CD14-positive monocyte (primary cell): ENCODE results near the gene IFIT5. TPM values are rescaled to one million over a fixed set of nuclear protein-coding genes. Genes with fewer than 3 reads are reported as not detected.

Experiments
- DNase-seq, 3 donors: peaks; one replicate each; pipeline ENCODE4 v3.0.0-alpha.2; 2011 to 2022
- H2AFZ ChIP-seq: 2 replicates; pipeline ENCODE4 v1.6.0; 2012; ENCODE audit warnings: mild to moderate bottlenecking, low read depth, low read length, inconsistent platforms; ENCODE audit not compliant: insufficient read depth, poor library complexity, severe bottlenecking
- H3K27ac ChIP-seq, 2 donors: 1 replicate in 1 of 2; 2 replicates in 1 of 2; pipeline ENCODE4 v1.5.1; 2012 to 2013; ENCODE audit warnings: low read length in 2 of 2, control low read depth in 1 of 2, inconsistent platforms in 1 of 2, low read depth in 1 of 2, mild to moderate bottlenecking in 1 of 2
- H3K27me3 ChIP-seq, 2 donors: one replicate each; pipeline versions ENCODE4 v1.6.0 to v1.6.1; 2011 to 2013; ENCODE audit warnings: low read length in 2 of 2; ENCODE audit not compliant: control insufficient read depth in 2 of 2, insufficient read depth in 2 of 2
- H3K36me3 ChIP-seq, 2 donors: replicated peaks in 1 of 2; 1 replicate in 1 of 2; 2 replicates in 1 of 2; pipeline versions ENCODE4 v1.5.1 to v1.6.1; 2012 to 2013; ENCODE audit warnings: low read length in 2 of 2, control low read depth in 1 of 2, inconsistent platforms in 1 of 2, mild to moderate bottlenecking in 1 of 2; ENCODE audit not compliant: insufficient read depth in 2 of 2, control insufficient read depth in 1 of 2
- H3K4me1 ChIP-seq, 2 donors: 1 replicate in 1 of 2; 2 replicates in 1 of 2; pipeline versions ENCODE4 v1.5.1 to v1.6.1; 2012 to 2013; ENCODE audit warnings: low read length in 2 of 2, control low read depth in 1 of 2, inconsistent platforms in 1 of 2, mild to moderate bottlenecking in 1 of 2, moderate library complexity in 1 of 2; ENCODE audit not compliant: insufficient read depth in 2 of 2, control insufficient read depth in 1 of 2
- H3K4me2 ChIP-seq: replicated peaks from 2 replicates; pipeline ENCODE3; 2012; ENCODE audit warnings: low read length, moderate library complexity, mild to moderate bottlenecking; ENCODE audit not compliant: poor library complexity, severe bottlenecking; ENCODE audit errors: extremely low read depth
- H3K4me3 ChIP-seq, 3 experiments: fragments of 200-600 bp in 1 of 3; sonication (generic) in 1 of 3; replicated peaks in 1 of 3; 1 replicate in 2 of 3; 2 replicates in 1 of 3; pipeline ENCODE4 v1.5.1; 2011 to 2013; ENCODE audit warnings: low read length in 3 of 3, mild to moderate bottlenecking in 3 of 3, control low read depth in 2 of 3, low read depth in 2 of 3, inconsistent platforms in 1 of 3, moderate library complexity in 1 of 3
- H3K79me2 ChIP-seq: 2 replicates; pipeline ENCODE4 v1.6.0; 2012; ENCODE audit warnings: mild to moderate bottlenecking, control low read depth, inconsistent platforms, low read length, moderate library complexity; ENCODE audit not compliant: insufficient read depth
- H3K9ac ChIP-seq: 2 replicates; pipeline ENCODE4 v1.6.0; 2017; ENCODE audit warnings: low read length, mild to moderate bottlenecking; ENCODE audit not compliant: insufficient read depth, poor library complexity, severe bottlenecking
- H3K9me3 ChIP-seq, 2 donors: replicated peaks in 1 of 2; 1 replicate in 1 of 2; 2 replicates in 1 of 2; pipeline versions ENCODE4 v1.5.1 to v1.6.1; 2012 to 2013; ENCODE audit warnings: low read length in 2 of 2, control low read depth in 1 of 2; ENCODE audit not compliant: control insufficient read depth in 1 of 2, insufficient read depth in 1 of 2
- H4K20me1 ChIP-seq: 2 replicates; pipeline ENCODE4 v1.6.0; 2012; ENCODE audit warnings: mild to moderate bottlenecking, low read length, control low read depth, moderate library complexity; ENCODE audit not compliant: insufficient read depth
- H3K27ac Mint-ChIP-seq, 7 donors: one replicate each; pipeline ENCODE4 v1.8.0; 2020; ENCODE audit warnings: mild to moderate bottlenecking in 7 of 7, mixed read lengths in 7 of 7, moderate library complexity in 6 of 7, inconsistent platforms in 2 of 7
- H3K27me3 Mint-ChIP-seq, 3 donors: one replicate each; pipeline ENCODE4 v1.8.0; 2021 to 2022; ENCODE audit warnings: low read depth in 3 of 3, mild to moderate bottlenecking in 3 of 3, mixed read lengths in 3 of 3, moderate library complexity in 3 of 3, inconsistent platforms in 1 of 3
- H3K36me3 Mint-ChIP-seq, 2 donors: one replicate each; pipeline ENCODE4 v1.8.0; 2020; ENCODE audit warnings: mixed read lengths in 2 of 2, inconsistent platforms in 1 of 2, mild to moderate bottlenecking in 1 of 2
- H3K4me1 Mint-ChIP-seq: one replicate; pipeline ENCODE4 v1.8.0; 2020; ENCODE audit warnings: mild to moderate bottlenecking, mixed read lengths
- H3K4me3 Mint-ChIP-seq, 2 donors: one replicate each; pipeline ENCODE4 v1.8.0; 2020; ENCODE audit warnings: mild to moderate bottlenecking in 2 of 2, mixed read lengths in 2 of 2, moderate library complexity in 1 of 2
- H3K9me3 Mint-ChIP-seq, 7 donors: one replicate each; pipeline ENCODE4 v1.8.0; 2020 to 2022; ENCODE audit warnings: mixed read lengths in 7 of 7, mild to moderate bottlenecking in 6 of 7, moderate library complexity in 6 of 7, inconsistent platforms in 2 of 7
- CTCF ChIP-seq: fragments of 200-600 bp; IDR thresholded peaks from one replicate; pipeline ENCODE4 v1.8.0; 2022; ENCODE audit warnings: antibody characterized with exemption, mild to moderate bottlenecking
- WGBS: methylation state at CpG from one replicate; pipeline ENCODE4 v1.1.5; 2013; ENCODE audit warnings: missing lambda C conversion rate; ENCODE audit not compliant: insufficient coverage; 5-methylcytosine and 5-hydroxymethylcytosine counted together
- intact Hi-C, 2 donors: fragments of 100-400 bp; cut with micrococcal nuclease; formaldehyde crosslinking; loops; one replicate each; pipeline versions ENCODE4 v1.15.0 to v1.15.1; 2023
- polyA plus RNA-seq, 3 donors: library from polyadenylated mRNA; depleted of rRNA in 1 of 3; unstranded in 2 of 3; stranded (reverse) in 1 of 3; fragments of 300-500 nt in 2 of 3; fragments of >200 nt in 1 of 3; fragmentation: Illumina TruSeq in 2 of 3; gene quantifications; 1 replicate in 2 of 3; 2 replicates in 1 of 3; pipeline ENCODE4 v1.2.3, GENCODE V29; 2012 to 2021

IFIT5 gene
- polyA plus RNA-seq, 3 donors = 2.4 to 8.0 (median 5.8) TPM

GRCh38 chr10:89373916-89374711 is 40.3 kb upstream of the IFIT5 start:
- no peak overlapping the region for H3K4me3 ChIP-seq
- H3K27ac Mint-ChIP-seq = peak overlapping the region in 4 of 7 donors; percentile 1 to 57 (median 13)
- no peak for DNase-seq
- no peak overlapping the region for H2AFZ ChIP-seq
- peaks cover 11 to 13% of the 10 kb centered on the region in 2 donors for H3K4me1 ChIP-seq
- H3K36me3 Mint-ChIP-seq = no peaks in the 10 kb centered on the region
- TF ChIP-seq CTCF = no peak
- no peaks in the 10 kb centered on the region for H3K79me2 ChIP-seq
- H3K27me3 Mint-ChIP-seq = peaks cover 0 to 4% (median 2%) of the 10 kb centered on the region in 3 donors
- H3K4me2 ChIP-seq = peak overlapping the region; percentile 5
- H3K27ac ChIP-seq = peak overlapping the region in 1 of 2 donors; percentile 3
- WGBS = no CpG with 5 or more reads among the region's 3 CpGs
- H3K36me3 ChIP-seq = no peaks in the 10 kb centered on the region
- no peaks in the 10 kb centered on the region for H4K20me1 ChIP-seq
- no peaks in the 10 kb centered on the region for H3K27me3 ChIP-seq
- H3K4me1 Mint-ChIP-seq = peaks cover 18% of the 10 kb centered on the region
- peak overlapping the region in 1 of 2 donors; percentile 24 for H3K4me3 Mint-ChIP-seq
- H3K9me3 ChIP-seq = no peaks in the 10 kb centered on the region
- no peak overlapping the region for H3K9ac ChIP-seq
- H3K9me3 Mint-ChIP-seq = no peaks in the 10 kb centered on the region
- intact Hi-C loops = no loop called here

GRCh38 chr10:89374713-89375141 is 39.6 kb upstream of the IFIT5 start:
- peaks cover 8 to 10% of the 10 kb centered on the region in 2 donors for H3K4me1 ChIP-seq
- Mint-ChIP-seq H3K4me1 (peaks cover 14% of the 10 kb centered on the region), H3K27ac (peak overlapping the region in 1 of 7 donors; percentile 24), H3K36me3 (no peaks in the 10 kb centered on the region), H3K4me3 (no peak overlapping the region), H3K9me3 (no peaks in the 10 kb centered on the region), H3K27me3 (peaks cover 0 to 4% (median 2%) of the 10 kb centered on the region in 3 donors)
- no peak overlapping the region for H2AFZ ChIP-seq
- H3K4me2 ChIP-seq = no peak overlapping the region
- H3K36me3 ChIP-seq = no peaks in the 10 kb centered on the region
- no peaks in the 10 kb centered on the region for H3K27me3 ChIP-seq
- no peak for TF ChIP-seq CTCF
- H3K9ac ChIP-seq = no peak overlapping the region
- H3K9me3 ChIP-seq = no peaks in the 10 kb centered on the region
- DNase-seq = no peak
- H4K20me1 ChIP-seq = no peaks in the 10 kb centered on the region
- H3K27ac ChIP-seq = no peak overlapping the region
- H3K79me2 ChIP-seq = no peaks in the 10 kb centered on the region
- H3K4me3 ChIP-seq = no peak overlapping the region
- intact Hi-C loops = no loop called here
